DMS 273 (cell line): Measurements from ENCODE around the gene TFPI.

Source experiments
- DNase-seq: peaks from one replicate; lab custom pipeline; 2025; ENCODE audit not compliant: unreplicated experiment; lab: John Stamatoyannopoulos, UW

The TFPI gene

DNA sequence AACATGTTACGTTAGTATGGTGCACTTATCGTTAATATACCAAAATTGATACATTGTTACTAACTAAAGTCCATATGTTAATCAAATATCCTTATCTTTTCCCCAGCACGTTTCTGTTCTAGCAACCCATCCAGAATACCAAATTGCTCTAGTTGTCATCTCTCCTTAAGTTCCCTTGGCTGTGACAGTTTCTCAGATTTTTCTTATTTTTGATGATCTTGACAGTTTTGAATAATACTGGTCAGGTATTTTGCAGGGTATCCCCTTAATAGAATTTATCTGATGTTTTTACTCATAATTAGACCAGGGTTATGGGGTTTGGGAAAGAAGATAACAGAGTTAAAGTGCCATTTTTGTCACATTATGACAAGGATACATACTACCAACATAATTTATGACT is 47.8 kb downstream of the TFPI start:
- DNase-seq, result no peak

DNA sequence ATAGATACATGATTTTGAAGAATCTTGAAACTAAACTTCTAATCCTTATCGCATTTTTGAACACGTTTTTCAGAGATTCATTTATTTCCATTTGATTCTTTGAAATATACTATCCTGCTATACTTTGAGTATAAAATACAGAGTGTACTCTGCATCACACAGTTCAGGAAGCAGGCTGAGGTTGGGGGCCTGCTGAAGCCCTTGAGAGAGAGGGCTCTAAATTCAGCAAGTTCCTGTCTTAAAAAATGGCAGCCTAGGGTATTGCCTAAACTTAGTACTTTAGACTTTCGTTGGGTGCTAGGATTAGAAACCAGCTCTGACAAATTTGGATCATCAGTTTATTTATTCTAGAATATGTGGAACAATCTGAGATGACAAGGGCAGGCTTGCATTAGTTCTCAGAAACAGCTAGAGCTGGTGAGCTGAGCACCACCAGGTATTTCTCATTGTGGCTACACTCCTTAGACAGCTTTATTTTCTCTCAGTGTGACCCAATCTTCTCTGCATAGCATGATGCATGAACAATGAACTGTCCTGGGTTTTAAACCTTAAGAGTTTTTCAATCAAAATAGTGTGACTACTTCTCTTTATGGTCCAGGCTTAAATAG is 49.1 kb downstream of the TFPI start:
- DNase-seq, result no peak

DNA sequence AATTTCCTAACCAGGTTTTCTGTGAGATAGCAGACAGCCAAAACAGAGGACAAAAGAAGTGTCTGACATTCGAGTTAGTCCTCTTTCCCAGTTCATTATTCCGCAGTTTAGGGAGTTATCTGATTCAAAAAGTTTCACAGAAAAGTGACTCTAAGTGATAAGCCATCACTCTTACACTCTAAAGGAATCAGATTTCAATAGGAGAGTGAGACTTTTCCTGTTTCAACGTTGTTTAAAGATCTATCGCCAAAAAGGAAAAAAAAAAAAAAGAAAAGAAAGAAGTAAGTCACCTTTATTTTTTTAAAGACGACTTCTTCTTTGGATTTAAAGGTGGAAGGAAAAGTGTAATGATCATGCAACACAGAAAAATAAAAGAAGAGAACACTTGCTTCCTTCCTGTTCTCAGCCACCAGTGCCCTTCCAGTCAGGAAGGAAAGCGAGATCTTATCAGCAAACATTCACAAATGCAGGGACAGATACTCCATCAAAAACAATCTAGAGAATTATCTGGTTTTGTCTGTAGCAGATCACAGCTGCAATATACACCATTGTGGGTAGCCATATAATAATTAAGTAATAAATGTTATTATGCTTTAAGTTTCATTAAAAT is 49.8 kb downstream of the TFPI start:
- DNase-seq, result peak; percentile 8

DNA sequence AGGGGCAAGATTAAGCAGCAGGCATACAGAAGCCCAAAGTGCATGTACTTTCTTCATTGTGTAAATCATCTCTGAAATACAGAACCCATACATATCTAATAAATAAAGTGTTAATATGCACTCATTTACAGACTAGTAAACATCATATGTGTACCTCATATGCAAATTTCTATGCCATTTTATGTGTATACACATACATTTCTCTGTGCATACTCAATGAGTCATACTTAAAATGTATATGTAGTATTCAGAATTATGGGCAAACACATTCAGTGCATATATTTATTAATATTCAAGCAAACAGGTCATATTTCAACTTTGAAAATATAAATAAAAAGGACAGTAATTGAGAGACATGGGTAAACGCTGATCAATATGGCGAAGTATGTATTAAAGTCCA is 50.5 kb downstream of the TFPI start:
- DNase-seq, result no peak

DNA sequence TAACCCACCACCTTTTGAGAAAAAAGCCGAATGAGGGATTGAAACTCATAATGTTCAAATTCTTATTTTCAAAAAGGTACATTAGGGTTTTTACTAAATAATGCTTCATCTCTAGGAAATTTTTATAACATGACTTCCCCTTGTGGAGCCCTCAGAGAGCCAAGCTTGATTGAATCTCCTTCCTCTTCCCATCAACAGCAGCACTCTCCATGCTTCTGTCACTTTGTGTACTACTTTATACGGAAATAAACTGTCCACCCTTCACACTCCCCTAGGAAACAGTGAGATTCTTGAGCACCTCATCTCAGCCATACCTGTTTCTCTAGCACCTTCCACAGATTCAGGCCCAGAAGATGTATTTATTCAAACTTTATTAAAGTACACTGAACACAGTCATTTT is 51.8 kb downstream of the TFPI start:
- DNase-seq, result no peak

DNA sequence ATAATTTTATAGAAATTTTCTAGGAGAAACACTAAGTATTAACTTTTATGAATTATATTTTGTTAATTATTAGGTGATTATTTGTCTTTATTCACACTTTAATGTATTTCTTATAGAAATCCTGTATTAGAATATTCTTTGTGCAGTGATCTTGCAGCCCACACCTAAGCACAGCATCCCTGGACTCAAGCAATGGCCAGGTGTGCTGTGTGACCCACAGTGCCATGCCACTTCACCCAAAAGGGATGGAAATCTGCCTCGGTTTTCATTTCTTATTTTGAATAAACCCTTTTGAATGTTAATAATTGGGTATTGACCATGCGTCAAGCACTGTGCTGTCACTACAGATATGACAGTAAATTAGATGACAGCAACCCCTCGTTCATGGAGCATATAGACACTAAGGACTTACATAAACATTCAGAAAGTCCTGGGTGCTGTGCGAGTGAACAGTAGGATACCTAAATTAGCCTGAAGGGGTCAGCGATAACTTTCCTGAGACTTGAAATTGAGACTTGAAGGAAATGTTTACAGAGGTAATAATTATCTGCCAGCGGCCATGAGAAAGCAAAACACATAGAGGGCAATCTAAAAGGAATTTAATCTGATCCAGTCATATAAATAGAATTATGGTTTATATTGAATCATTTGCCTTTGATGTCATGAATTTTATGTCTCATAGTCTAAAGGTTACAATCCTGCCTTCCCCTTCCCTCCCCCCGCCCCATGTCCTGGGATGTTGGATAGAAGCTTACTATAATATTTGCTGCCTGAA is 53.5 kb downstream of the TFPI start:
- peak; percentile 50 for DNase-seq

DNA sequence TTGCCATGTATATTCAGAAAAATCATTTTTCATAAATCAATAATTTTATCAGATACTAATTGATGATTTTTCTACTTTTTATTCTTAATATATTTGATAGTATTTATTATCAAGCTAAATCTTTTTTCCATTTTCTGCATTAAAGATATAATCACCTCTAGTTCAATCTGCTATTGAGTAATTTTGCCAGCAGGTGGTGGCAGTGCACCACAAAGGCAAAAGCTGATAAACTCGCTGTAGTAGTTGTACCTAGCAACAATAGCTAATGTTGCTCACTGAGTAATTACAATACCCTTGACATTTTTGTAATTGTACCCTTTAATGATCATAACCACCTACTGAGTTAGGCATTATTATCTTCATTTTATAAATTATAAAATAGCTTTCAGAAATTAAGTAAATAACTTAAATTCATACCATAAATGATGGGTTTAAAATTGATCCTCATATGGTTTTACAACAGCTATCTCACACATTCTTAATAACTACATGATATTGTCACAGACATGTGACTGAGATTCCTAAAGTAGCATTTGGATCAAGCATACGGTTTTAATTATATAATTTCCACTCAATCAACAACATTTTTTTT is 54.2 kb downstream of the TFPI start:
- peak; percentile 78 for DNase-seq

DNA sequence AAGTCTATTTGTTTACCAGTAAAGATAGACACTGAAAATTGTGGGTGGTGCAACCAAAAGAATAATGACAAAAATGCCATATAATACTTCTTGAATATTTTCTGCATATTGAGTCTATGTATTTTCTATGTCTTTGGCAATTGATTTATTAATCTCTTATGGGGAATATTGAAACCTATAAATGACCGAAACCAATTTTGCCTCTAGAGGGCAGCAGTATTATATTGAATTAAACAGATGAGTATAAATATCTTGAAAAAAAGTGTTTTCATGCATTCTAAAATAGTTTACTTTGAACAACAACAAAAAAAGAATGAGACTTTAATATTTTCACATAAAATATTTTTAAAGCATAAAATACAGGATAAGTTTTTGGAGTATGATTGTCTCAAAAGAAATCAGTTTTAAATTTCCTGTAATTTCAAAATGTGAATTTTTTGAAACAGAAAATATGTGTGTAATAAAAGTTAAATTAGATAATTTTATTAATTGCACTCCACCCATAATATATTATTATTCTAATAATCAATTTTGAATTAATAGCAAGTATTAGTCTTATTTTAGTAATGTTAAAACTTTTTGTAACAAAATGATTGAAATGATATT is 56.3 kb downstream of the TFPI start:
- DNase-seq, result peak; percentile 27

DNA sequence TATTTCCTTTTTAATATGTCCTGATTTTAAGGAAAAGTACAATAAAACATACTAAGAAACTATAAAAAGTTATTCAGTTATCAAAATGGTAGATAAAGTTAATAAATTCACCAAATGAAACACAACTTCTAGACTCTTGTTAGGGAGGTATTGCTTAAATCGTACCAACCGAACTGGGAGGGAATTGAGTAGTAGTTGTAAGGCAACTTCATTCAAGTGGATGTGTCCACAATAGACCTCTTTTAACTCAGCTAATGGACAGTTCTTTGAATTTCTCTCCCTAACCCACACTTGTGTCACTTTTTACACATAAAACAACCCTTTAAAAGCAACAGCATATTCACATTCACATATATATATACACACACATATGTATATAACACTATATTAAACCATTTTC is 57.1 kb downstream of the TFPI start:
- DNase-seq, result no peak

DNA sequence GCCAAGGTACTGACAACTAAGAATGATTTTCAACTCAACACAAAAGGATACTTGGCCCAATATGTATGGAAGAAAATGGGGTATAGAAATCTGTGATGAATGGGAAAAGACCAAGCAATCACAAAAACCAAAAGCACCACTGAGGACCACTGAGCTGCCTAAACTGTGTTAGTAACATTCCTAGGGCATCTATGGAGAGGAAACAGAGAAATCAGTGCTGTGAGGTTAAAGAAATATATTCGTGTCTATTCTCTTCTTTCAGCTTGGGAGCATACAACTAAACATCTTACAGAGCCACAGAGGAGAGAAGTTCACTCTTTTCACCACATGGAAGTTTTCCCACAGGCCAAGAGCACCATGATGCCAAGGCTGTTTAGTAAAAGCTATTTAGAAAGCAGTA is 58.9 kb downstream of the TFPI start:
- DNase-seq, result no peak

DNA sequence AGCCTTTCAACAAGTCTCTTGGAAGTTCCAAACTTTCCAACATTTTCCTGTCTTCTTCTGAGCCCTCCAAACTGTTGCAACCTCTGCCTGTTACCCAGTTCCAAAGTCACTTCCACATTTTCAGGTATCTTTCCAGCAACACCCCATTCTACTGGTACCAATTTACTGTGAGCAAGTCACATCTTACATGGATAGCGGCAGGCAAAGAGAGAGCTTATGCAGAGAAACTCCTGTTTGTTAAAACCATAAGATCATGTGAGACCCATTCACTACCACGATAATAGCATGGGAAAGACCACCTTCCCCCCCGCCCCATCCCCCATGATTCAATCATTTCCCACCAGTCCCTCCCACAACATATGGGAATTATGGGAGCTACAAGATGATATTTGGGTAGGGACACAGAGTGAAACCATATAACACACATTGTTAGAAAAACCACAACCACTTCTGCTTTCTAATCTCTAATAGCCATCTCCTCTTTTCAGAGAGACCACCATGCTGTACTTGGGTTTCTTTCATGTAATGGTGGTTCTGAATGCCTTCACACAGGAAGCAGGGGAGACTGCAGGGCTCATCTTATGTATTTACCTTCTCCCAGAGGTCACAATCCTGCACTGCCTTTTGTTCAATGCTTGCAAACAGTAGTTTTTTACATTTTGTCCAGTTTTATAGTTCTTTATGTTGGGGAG is 60.2 kb downstream of the TFPI start:
- no peak for DNase-seq

DNA sequence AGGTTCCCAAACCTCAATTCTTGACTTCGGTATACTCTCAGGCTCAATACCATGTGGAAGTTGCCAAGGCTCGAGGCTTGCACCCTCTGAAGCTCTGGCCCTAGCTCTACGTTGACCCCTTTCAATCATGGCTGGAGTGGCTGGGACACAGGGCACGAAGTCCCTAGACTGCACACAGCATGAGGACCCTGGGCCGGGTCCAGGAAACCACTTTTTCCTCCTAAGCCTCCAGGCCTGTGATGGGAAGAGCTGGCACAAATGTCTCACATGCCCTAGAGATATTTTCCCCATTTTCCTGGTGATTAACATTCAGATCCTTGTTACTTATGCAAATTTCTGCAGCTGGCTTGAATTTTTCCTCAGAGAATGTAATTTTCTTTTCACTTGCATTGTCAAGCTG is 61.1 kb downstream of the TFPI start:
- DNase-seq, result no peak

DNA sequence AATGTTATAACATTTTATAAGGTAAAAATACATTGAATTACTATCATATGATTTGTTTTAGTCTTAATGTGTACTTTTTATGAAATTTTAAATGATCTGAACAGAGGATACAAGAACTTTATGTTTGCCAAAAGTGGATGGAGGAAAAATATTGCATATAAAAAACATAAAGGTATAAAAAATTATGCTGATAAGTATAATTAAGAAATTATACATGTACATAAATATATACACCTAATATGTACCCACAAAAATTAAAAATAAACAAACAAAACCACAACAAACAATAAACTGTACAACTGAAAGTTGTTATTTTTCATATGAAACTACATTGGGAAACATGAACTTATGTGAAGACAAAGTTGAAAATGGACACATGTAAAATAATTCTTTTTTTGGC is 68.0 kb downstream of the TFPI start:
- no peak for DNase-seq

DNA sequence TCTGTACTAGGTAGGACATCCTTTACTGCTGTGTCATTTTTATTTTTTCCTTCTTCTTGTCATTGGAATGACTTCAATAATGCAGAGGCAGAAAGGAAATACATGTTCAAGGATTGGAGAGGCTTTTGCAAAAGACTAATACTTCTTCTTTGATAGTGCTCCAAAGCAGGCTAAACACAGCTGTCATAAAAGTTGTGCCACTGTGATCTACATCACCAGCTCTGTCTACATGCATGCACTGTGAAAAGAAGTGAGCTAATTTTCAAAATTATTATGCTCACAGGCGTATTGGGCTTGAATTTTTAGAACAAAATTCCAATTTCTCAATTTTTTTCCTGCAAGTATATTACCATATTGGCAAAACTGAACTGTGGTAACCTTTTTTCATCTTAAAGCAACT is 68.7 kb downstream of the TFPI start:
- DNase-seq, result no peak

DNA sequence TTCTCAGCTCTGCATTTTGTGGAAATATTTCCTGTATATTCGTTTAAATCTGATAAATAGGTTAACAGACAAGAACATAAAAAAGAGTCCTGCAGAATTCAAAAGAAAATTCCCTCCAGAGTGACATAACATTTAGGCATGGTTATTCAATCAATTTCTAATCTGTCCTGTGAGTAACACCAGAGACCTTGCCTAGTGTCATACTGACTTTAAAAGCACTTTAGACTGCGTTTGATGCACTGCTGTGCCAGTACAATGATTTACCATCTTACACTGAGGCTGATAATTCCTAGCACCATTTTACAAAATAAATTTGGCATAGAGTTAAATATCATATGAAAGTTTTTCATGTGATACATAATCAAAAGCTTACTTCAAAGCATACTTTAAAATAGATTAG is 70.7 kb downstream of the TFPI start:
- DNase-seq, result no peak

DNA sequence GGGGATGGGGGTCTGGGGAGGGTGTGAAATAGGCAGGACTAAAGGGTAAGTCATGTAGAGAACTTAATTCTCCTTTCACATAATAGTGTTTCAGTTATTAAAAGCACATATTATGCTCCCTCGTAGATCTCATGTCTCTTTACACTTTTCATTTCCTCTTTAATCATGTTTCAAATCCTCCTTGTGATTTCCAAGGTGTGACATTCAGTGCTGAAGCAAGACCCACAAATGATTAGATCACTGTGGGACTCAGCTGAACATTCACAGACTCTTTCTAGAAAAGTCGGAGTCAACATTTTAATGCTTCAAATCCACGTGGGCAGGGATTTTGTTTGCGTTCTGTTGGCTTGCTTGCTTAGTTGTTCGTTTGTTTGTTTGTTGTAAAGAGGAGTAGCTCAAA is 71.4 kb downstream of the TFPI start:
- no peak for DNase-seq

DNA sequence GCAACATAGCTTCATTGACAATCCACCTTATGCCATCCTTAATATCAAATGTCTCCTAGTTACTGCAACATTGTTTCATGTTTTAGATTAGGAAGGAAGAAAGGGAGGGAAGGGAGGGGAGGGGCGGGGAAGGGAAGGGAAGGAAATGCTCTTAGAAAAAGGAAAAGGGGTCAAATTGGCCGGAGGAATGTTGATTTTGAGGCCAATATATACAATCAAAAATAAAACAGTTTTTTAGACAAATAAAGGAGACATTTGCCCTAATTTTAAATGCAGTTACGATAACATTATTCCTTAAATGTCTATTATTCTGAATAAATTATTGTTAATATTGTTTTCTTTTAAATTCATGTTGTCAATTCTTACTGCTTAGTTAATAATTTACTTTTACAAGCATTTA is 72.7 kb downstream of the TFPI start:
- no peak for DNase-seq

DNA sequence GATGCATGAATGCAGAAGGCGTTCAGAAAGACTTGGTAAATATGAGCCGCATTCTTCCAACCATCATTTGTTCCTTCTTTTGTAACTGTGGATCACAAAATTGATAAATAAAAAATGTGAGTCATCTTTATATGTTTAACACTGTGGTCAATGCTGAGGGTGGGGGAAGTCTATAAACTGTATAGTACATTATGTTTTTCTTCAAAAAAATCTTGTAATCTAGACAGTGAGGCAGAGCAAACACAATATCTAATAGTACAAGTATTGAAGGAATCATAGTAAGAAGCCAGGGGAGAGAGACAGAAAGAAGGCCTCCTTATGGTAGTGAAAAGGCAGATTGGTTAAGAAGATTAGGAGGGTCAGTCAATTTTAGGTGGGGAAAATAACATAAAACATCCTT is 75.5 kb downstream of the TFPI start:
- no peak for DNase-seq

DNA sequence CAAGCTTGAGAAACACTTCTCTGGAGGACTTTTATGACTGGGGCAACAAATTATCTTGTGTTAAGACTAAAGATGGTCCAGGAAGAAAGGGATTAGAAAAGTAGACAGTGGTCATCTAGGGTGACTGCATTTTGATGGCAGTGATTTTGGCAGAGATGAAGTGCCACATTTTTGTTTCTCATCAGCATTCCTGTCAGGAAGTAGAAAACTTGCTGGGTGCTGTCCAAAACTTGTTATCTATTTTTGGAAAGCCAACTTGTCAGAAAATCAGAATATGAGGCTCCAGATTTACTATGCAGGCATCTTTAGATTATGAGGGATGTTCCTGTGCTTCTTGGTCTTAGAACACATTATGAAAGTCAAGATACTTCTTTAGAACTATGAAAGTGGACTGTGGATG is 77.2 kb downstream of the TFPI start:
- no peak for DNase-seq

DNA sequence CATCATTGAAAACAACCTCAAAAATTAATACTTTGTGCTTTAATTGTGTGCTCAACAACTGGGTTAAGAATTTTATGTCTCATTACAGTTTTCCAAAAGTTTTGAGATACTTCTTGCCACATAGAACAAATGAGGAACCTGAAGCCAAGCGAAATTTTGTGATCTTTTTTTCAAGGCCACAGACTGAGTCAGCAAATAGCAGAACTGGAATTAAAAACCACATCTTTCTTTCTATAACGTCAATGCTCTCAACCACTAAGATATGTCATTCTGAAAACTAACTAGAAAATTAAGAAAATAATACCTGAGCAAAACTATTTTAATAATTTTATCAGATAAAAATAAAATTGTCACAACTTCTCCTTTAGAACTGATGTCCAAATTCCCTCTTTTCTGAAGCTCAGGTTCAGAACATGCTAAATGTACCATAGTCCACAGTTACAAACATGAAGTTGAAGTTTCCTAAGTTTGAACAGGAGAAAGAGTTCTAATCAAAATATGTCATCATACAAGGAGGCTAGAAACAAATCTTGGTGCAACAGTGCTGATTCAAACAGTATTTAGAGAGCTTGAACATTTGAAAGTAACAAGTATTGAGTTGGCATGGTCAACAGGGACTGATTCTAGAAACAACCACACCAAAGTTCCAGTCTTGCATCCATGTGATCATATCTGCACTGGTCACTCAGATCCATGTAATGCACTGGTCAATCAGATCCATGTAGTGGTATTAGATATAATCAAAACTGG is 78.6 kb downstream of the TFPI start:
- no peak for DNase-seq

DNA sequence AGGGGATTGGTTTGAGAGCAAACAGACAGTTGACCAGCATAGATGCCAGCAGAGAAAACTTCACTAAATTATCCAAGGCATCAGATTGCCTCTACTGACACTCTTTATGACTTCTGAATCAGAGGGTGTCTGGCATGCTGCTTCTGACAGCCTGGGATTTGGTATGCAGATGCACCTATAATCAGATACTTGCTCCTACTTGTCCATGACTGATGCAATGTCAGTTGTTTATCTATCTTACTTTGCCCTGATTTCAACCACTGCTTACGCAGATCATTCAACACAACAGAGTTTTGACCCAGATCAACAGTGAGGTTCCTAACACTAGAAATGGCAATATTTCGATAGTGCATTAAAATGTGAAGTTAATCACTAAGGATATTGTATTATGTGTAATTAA is 83.5 kb downstream of the TFPI start:
- peak; percentile 6 for DNase-seq
